IMR-90 (cell line): Measurements from ENCODE around the gene RBFOX2. TPM values are rescaled to one million over a fixed set of nuclear protein-coding genes. Genes with fewer than 3 reads are reported as not detected.

Experiments
- ATAC-seq: fragments of 200-7000 bp; cut with Tn5 transposase; 2 replicates; pipeline ENCODE4 v1.9.1; 2020; ENCODE audit warnings: low read depth, mild to moderate bottlenecking, moderate library complexity
- BruUV-seq: library from RNA; stranded (reverse); fragments of 400-500 nt; replicated peaks from 2 replicates; lab custom pipeline; 2021; lab: Mats Ljungman, UMichigan
- CTCF ChIA-PET: fragments of 300-600 bp; formaldehyde crosslinking; extraction: SDS; loops from one replicate; lab custom pipeline; 2021; ENCODE audit warnings: antibody characterized with exemption; lab: Yijun Ruan, JAX
- POLR2A ChIA-PET: fragments of 300-600 bp; sonication (Branson Sonifier 250); formaldehyde crosslinking; loops from one replicate; lab custom pipeline; 2022; ENCODE audit warnings: antibody characterized with exemption; ENCODE audit not compliant: unreplicated experiment; lab: Charles Lee
- DNase-seq: peaks from one replicate; pipeline ENCODE4 v3.0.0; 2013
- H2AFZ ChIP-seq: replicated peaks from 2 replicates; pipeline ENCODE3; 2013; ENCODE audit warnings: low read length, mild to moderate bottlenecking; ENCODE audit not compliant: poor library complexity
- H2AK5ac ChIP-seq: 2 replicates; pipeline ENCODE4 v1.6.1; 2013; ENCODE audit warnings: low read depth, low read length, inconsistent platforms
- H2AK9ac ChIP-seq: replicated peaks from 2 replicates; pipeline ENCODE3; 2013; ENCODE audit warnings: mild to moderate bottlenecking, low read depth, low read length, moderate library complexity; ENCODE audit not compliant: poor library complexity
- H2BK120ac ChIP-seq: 2 replicates; pipeline ENCODE4 v1.6.1; 2013; ENCODE audit warnings: low read depth, low read length, inconsistent platforms
- H2BK15ac ChIP-seq: 3 replicates; pipeline ENCODE4 v1.6.1; 2013; ENCODE audit warnings: low read depth, low read length, inconsistent platforms
- H2BK20ac ChIP-seq: 2 replicates; pipeline ENCODE4 v1.6.1; 2013; ENCODE audit warnings: low read depth, mild to moderate bottlenecking, inconsistent platforms, low read length, moderate library complexity
- H2BK5ac ChIP-seq: 2 replicates; pipeline ENCODE4 v1.6.1; 2013; ENCODE audit warnings: mild to moderate bottlenecking, low read depth, low read length, inconsistent platforms; ENCODE audit not compliant: poor library complexity, severe bottlenecking
- H3K14ac ChIP-seq: replicated peaks from 2 replicates; pipeline ENCODE4 v1.6.1; 2013; ENCODE audit warnings: low read depth, low read length, inconsistent platforms
- H3K18ac ChIP-seq: 2 replicates; pipeline ENCODE4 v1.6.1; 2013; ENCODE audit warnings: low read depth, low read length, control low read depth
- H3K23ac ChIP-seq: 2 replicates; pipeline ENCODE4 v1.6.1; 2013; ENCODE audit warnings: low read depth, low read length, inconsistent platforms
- H3K27ac ChIP-seq: 2 replicates; pipeline ENCODE4 v1.5.1; 2013; ENCODE audit warnings: mild to moderate bottlenecking, control low read depth, low read length; ENCODE audit not compliant: insufficient read depth
- H3K27me3 ChIP-seq: 2 replicates; pipeline ENCODE4 v1.6.1; 2013; ENCODE audit warnings: low read length; ENCODE audit not compliant: control insufficient read depth, insufficient read depth
- H3K36me3 ChIP-seq: 2 replicates; pipeline ENCODE4 v1.6.1; 2013; ENCODE audit warnings: low read length, mixed read lengths; ENCODE audit not compliant: control insufficient read depth, insufficient read depth
- H3K4ac ChIP-seq: 2 replicates; pipeline ENCODE4 v1.6.1; 2013; ENCODE audit warnings: low read depth, low read length, inconsistent platforms
- H3K4me1 ChIP-seq: 2 replicates; pipeline ENCODE4 v1.6.1; 2013; ENCODE audit warnings: low read length, mixed read lengths; ENCODE audit not compliant: control insufficient read depth, insufficient read depth
- H3K4me2 ChIP-seq: 2 replicates; pipeline ENCODE4 v1.6.1; 2013; ENCODE audit warnings: low read depth, mild to moderate bottlenecking, control low read depth, low read length, moderate library complexity
- H3K4me3 ChIP-seq: 2 replicates; pipeline ENCODE4 v1.5.1; 2013; ENCODE audit warnings: low read depth, mild to moderate bottlenecking, control low read depth, low read length, moderate library complexity; ENCODE audit not compliant: insufficient read depth
- H3K56ac ChIP-seq: 2 replicates; pipeline ENCODE4 v1.6.1; 2013; ENCODE audit warnings: low read length, inconsistent platforms; ENCODE audit not compliant: insufficient read depth; ENCODE audit errors: extremely low read depth
- H3K79me1 ChIP-seq, 2 experiments: 2 replicates each; pipeline ENCODE4 v1.6.1; 2013; ENCODE audit warnings: low read length in 2 of 2, inconsistent platforms in 1 of 2, low read depth in 1 of 2
- H3K9ac ChIP-seq: 2 replicates; pipeline ENCODE4 v1.6.1; 2013; ENCODE audit warnings: low read depth, low read length, control low read depth
- H3K9me1 ChIP-seq: 2 replicates; pipeline ENCODE4 v1.6.1; 2013; ENCODE audit warnings: low read length, inconsistent platforms; ENCODE audit not compliant: insufficient read depth
- H3K9me3 ChIP-seq: 2 replicates; pipeline ENCODE4 v1.6.1; 2013; ENCODE audit warnings: low read length; ENCODE audit not compliant: control insufficient read depth, insufficient read depth
- H4K20me1 ChIP-seq: 2 replicates; pipeline ENCODE4 v1.6.1; 2013; ENCODE audit warnings: low read length, inconsistent platforms; ENCODE audit not compliant: insufficient read depth
- H4K5ac ChIP-seq: 2 replicates; pipeline ENCODE4 v1.6.1; 2013; ENCODE audit warnings: mild to moderate bottlenecking, low read depth, low read length, control low read depth
- H4K8ac ChIP-seq, 2 experiments: 2 replicates each; pipeline ENCODE4 v1.6.1; 2013; ENCODE audit warnings: low read depth in 2 of 2, low read length in 2 of 2, control low read depth in 1 of 2, inconsistent platforms in 1 of 2
- H4K91ac ChIP-seq: 2 replicates; pipeline ENCODE4 v1.6.1; 2013; ENCODE audit warnings: low read depth, low read length, inconsistent platforms; ENCODE audit not compliant: insufficient read depth
- BHLHE40 ChIP-seq: fragments of 150-350 bp; IDR thresholded peaks from 2 replicates; pipeline ENCODE4 v1.6.1; 2016; ENCODE audit warnings: mild to moderate bottlenecking, low read depth, low read length
- FOS ChIP-seq: fragments of 150-350 bp; IDR thresholded peaks from 2 replicates; pipeline ENCODE4 v1.6.1; 2016; ENCODE audit warnings: low read depth, low read length
- MAFK ChIP-seq: IDR thresholded peaks from 2 replicates; pipeline ENCODE4 v1.6.1; 2012; ENCODE audit warnings: low read depth, low read length, improper control_type of control experiment
- RCOR1 ChIP-seq: IDR thresholded peaks from 2 replicates; pipeline ENCODE4 v1.6.1; 2012; ENCODE audit warnings: mild to moderate bottlenecking, low read length, improper control_type of control experiment; ENCODE audit not compliant: insufficient replicate concordance
- RFX5 ChIP-seq: IDR thresholded peaks from 2 replicates; pipeline ENCODE4 v1.8.0; 2012; ENCODE audit warnings: low read depth, mild to moderate bottlenecking, low read length, moderate library complexity
- SMC3 ChIP-seq: fragments of 150-350 bp; IDR thresholded peaks from 2 replicates; pipeline ENCODE4 v1.6.1; 2016; ENCODE audit warnings: low read depth, mild to moderate bottlenecking, antibody characterized with exemption, low read length, moderate library complexity
- WGBS, 2 experiments: methylation state at CpG; one replicate each; pipeline versions ENCODE4 v1.1.5 to v1.1.7; 2013; ENCODE audit warnings: missing lambda C conversion rate in 2 of 2; ENCODE audit not compliant: insufficient read length in 1 of 2; ENCODE audit errors: extremely low coverage in 2 of 2; 5-methylcytosine and 5-hydroxymethylcytosine counted together
- dilution Hi-C: fragments of 300-500 bp; cut with HindIII; formaldehyde crosslinking; loops from one replicate; pipeline ENCODE4 v1.14.3; 2018; ENCODE audit warnings: low sequenced_read_pairs; ENCODE audit not compliant: unreplicated experiment
- in situ Hi-C: fragments of 300-500 bp; cut with MboI; formaldehyde crosslinking; loops from 3 replicates; pipeline ENCODE4 v1.14.3; 2019; ENCODE audit warnings: low sequenced_read_pairs, inconsistent platforms, mixed read lengths
- intact Hi-C: fragments of 100-400 bp; cut with micrococcal nuclease; formaldehyde crosslinking; loops from 2 replicates; pipeline ENCODE4 v1.10.0; 2022
- polyA plus RNA-seq, 3 experiments: library from polyadenylated mRNA; depleted of rRNA; stranded (reverse); fragments of >200 nt; gene quantifications; 2 replicates each; pipeline ENCODE4 v1.2.3, GENCODE V29; 2012; ENCODE audit warnings: low replicate concordance in 1 of 3
- total RNA-seq: library from RNA; depleted of rRNA; stranded (reverse); fragments of >200 nt; gene quantifications from 2 replicates; pipeline ENCODE4 v1.2.3, GENCODE V29; 2012

Gene RBFOX2
- total and polyA plus RNA-seq, 2 of the 4 experiments (the other 2 are of a cell fraction) = 146 to 178 TPM

GRCh38 chr22:35824256-35824655, 204.4 kb downstream of the RBFOX2 start:
- peaks cover 3% of the 10 kb centered on the region for H3K4me1 ChIP-seq
- H3K9me3 ChIP-seq = no peaks in the 10 kb centered on the region
- H3K9me1 ChIP-seq = peaks cover 8% of the 10 kb centered on the region
- no peak overlapping the region for H2BK15ac ChIP-seq
- no peak overlapping the region for H2BK20ac ChIP-seq
- in situ Hi-C loops (no loop called here), dilution Hi-C loops (no loop called here), intact Hi-C loops (no loop called here)
- WGBS, 2 experiments = no CpG with 5 or more reads among the region's 2 CpGs
- ChIA-PET POLR2A (no interaction called here), CTCF (no interaction called here)
- ATAC-seq (no peak), DNase-seq (no peak)
- no peak overlapping the region for H4K8ac ChIP-seq
- H4K91ac ChIP-seq = no peak overlapping the region
- H3K36me3 ChIP-seq = peaks cover 3% of the 10 kb centered on the region
- no peak overlapping the region for H3K4me3 ChIP-seq
- H2BK5ac ChIP-seq = no peak overlapping the region
- H2AFZ ChIP-seq = no peak overlapping the region
- no TSS peak for BruUV-seq
- H4K5ac ChIP-seq = no peak overlapping the region
- peaks cover 19 to 73% of the 10 kb centered on the region in 2 experiments for H3K79me1 ChIP-seq
- no peaks in the 10 kb centered on the region for H3K27me3 ChIP-seq
- H3K18ac ChIP-seq = no peak overlapping the region
- no peak overlapping the region for H3K27ac ChIP-seq
- no peak overlapping the region for H2BK120ac ChIP-seq
- H2AK9ac ChIP-seq = no peak overlapping the region
- no peak overlapping the region for H3K56ac ChIP-seq
- H3K4ac ChIP-seq = no peak overlapping the region
- peaks cover 70% of the 10 kb centered on the region for H4K20me1 ChIP-seq
- no peak overlapping the region for H3K23ac ChIP-seq
- no peak overlapping the region; the same call in 1 of the 2 replicates for H3K4me2 ChIP-seq
- H2AK5ac ChIP-seq = no peak overlapping the region
- TF ChIP-seq RCOR1 = no peak
- TF ChIP-seq RFX5 = no peak
- TF ChIP-seq SMC3 = no peak
- TF ChIP-seq FOS = no peak
- no peak for TF ChIP-seq BHLHE40
- TF ChIP-seq MAFK = no peak
- no peak overlapping the region for H3K14ac ChIP-seq
- H3K9ac ChIP-seq = no peak overlapping the region
